ENCODE data around the gene TUNAR. TPM values are rescaled to one million over a fixed set of nuclear protein-coding genes. Genes with fewer than 3 reads are reported as not detected.

The TUNAR gene
- total and polyA plus RNA-seq, 2 of the 4 experiments (the other 2 are of a cell fraction): not detected

- Histone ChIP-seq H2BK15ac (ENCODE audit: low read depth, low read length) (no peak overlapping the region), H3K27me3 (ENCODE audit: control insufficient read depth, insufficient read depth, low read length) (peaks cover 7% of the 10 kb centered on the region), H3K18ac (ENCODE audit: low read depth, low read length) (no peak overlapping the region), H3K9me1 (ENCODE audit: insufficient read depth, low read length) (no peaks in the 10 kb centered on the region), H3K9ac (ENCODE audit: low read depth, low read length) (no peak overlapping the region), H3K4me1 (ENCODE audit: control insufficient read depth, insufficient read depth, low read length) (no peaks in the 10 kb centered on the region), H3K4me3 (ENCODE audit: insufficient read depth, low read depth, low read length) (no peak overlapping the region), H3K56ac (ENCODE audit: extremely low read depth, insufficient read depth, low read length) (no peak overlapping the region), H3K23ac (ENCODE audit: low read depth, low read length) (0 out of 2 replicates have a peak overlapping the region, but pooled peaks have one; percentile 48), H3K27ac (ENCODE audit: insufficient read depth, low read length) (no peak overlapping the region), H4K91ac (ENCODE audit: insufficient read depth, low read depth, low read length) (peak overlapping the region; percentile 60; the same call in 1 of the 2 replicates), H3K4ac (ENCODE audit: low read depth, low read length) (no peak overlapping the region; the same call in 1 of the 2 replicates), H3K36me3 (ENCODE audit: control insufficient read depth, insufficient read depth, low read length) (no peaks in the 10 kb centered on the region), H2AFZ (replicated peaks; ENCODE audit: low read length, poor library complexity) (peak overlapping the region; percentile 71), H4K8ac (ENCODE audit: low read depth in 2 of 2, low read length in 2 of 2) (no peak overlapping the region; a peak in 1 of 4 replicates), H2BK20ac (ENCODE audit: low read depth, low read length) (peak overlapping the region; percentile 69; the same call in 1 of the 2 replicates), H4K20me1 (ENCODE audit: insufficient read depth, low read length) (no peaks in the 10 kb centered on the region), H2AK5ac (ENCODE audit: low read depth, low read length) (no peak overlapping the region), H3K4me2 (ENCODE audit: low read depth, low read length) (no peak overlapping the region), H3K14ac (replicated peaks; ENCODE audit: low read depth, low read length) (no peak overlapping the region), H2AK9ac (replicated peaks; ENCODE audit: low read depth, low read length, poor library complexity) (peak overlapping the region; percentile 71), H3K9me3 (ENCODE audit: control insufficient read depth, insufficient read depth, low read length) (no peaks in the 10 kb centered on the region), H2BK5ac (ENCODE audit: low read depth, low read length, poor library complexity, severe bottlenecking) (no peak overlapping the region), H2BK120ac (ENCODE audit: low read depth, low read length) (peak overlapping the region; percentile 87), H4K5ac (ENCODE audit: low read depth, low read length) (no peak overlapping the region), H3K79me1 (ENCODE audit: low read depth in 1 of 2, low read length in 2 of 2) (no peaks in the 10 kb centered on the region)
- 10% methylated on average over 2 of the region's 3 CpGs; no CpG with 5 or more reads in 1 of the 2 experiments for WGBS, 2 experiments (ENCODE audit: extremely low coverage in 2 of 2, insufficient read length in 1 of 2)
- BruUV-seq (replicated peaks): no TSS peak
- intact Hi-C loops (cut with micrococcal nuclease) (no loop called here), dilution Hi-C loops (cut with HindIII; ENCODE audit: low sequenced_read_pairs, unreplicated experiment) (no loop called here), in situ Hi-C loops (cut with MboI; ENCODE audit: low sequenced_read_pairs) (no loop called here)
- TF ChIP-seq CHD1 (IDR thresholded peaks at IDR 0.05; ENCODE audit: low read depth, low read length) (no peak), RCOR1 (IDR thresholded peaks at IDR 0.05; ENCODE audit: insufficient replicate concordance, low read length) (no peak), RFX5 (IDR thresholded peaks at IDR 0.05; ENCODE audit: low read depth, low read length) (no peak), MAZ (IDR thresholded peaks at IDR 0.05; ENCODE audit: borderline replicate concordance, low read depth, low read length) (no peak), SMC3 (IDR thresholded peaks at IDR 0.05; ENCODE audit: low read depth, low read length) (no peak), CEBPB (IDR thresholded peaks at IDR 0.05; ENCODE audit: low read depth, low read length) (peak; percentile 72), FOS (IDR thresholded peaks at IDR 0.05; ENCODE audit: low read depth, low read length) (no peak), POLR2A (IDR thresholded peaks at IDR 0.05; ENCODE audit: low read depth, low read length) (no peak), RAD21 (IDR thresholded peaks at IDR 0.05; ENCODE audit: low read length) (no peak), MAFK (IDR thresholded peaks at IDR 0.05; ENCODE audit: low read depth, low read length) (no peak), BHLHE40 (IDR thresholded peaks at IDR 0.05; ENCODE audit: low read depth, low read length) (no peak), MXI1 (IDR thresholded peaks at IDR 0.05; ENCODE audit: borderline replicate concordance, low read depth, low read length) (no peak), NFE2L2 (IDR thresholded peaks at IDR 0.05; ENCODE audit: low read depth, low read length) (no peak)
- TF ChIP-seq, protein P1, sequence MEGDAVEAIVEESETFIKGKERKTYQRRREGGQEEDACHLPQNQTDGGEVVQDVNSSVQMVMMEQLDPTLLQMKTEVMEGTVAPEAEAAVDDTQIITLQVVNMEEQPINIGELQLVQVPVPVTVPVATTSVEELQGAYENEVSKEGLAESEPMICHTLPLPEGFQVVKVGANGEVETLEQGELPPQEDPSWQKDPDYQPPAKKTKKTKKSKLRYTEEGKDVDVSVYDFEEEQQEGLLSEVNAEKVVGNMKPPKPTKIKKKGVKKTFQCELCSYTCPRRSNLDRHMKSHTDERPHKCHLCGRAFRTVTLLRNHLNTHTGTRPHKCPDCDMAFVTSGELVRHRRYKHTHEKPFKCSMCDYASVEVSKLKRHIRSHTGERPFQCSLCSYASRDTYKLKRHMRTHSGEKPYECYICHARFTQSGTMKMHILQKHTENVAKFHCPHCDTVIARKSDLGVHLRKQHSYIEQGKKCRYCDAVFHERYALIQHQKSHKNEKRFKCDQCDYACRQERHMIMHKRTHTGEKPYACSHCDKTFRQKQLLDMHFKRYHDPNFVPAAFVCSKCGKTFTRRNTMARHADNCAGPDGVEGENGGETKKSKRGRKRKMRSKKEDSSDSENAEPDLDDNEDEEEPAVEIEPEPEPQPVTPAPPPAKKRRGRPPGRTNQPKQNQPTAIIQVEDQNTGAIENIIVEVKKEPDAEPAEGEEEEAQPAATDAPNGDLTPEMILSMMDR (conservative IDR thresholded peaks at IDR 0.05; ENCODE audit: low read depth, low read length): no peak
- TF ChIP-seq, protein P2, sequence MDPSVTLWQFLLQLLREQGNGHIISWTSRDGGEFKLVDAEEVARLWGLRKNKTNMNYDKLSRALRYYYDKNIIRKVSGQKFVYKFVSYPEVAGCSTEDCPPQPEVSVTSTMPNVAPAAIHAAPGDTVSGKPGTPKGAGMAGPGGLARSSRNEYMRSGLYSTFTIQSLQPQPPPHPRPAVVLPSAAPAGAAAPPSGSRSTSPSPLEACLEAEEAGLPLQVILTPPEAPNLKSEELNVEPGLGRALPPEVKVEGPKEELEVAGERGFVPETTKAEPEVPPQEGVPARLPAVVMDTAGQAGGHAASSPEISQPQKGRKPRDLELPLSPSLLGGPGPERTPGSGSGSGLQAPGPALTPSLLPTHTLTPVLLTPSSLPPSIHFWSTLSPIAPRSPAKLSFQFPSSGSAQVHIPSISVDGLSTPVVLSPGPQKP (IDR thresholded peaks at IDR 0.05; ENCODE audit: borderline replicate concordance, low read depth, low read length): no peak
- TF ChIP-seq, protein P3, sequence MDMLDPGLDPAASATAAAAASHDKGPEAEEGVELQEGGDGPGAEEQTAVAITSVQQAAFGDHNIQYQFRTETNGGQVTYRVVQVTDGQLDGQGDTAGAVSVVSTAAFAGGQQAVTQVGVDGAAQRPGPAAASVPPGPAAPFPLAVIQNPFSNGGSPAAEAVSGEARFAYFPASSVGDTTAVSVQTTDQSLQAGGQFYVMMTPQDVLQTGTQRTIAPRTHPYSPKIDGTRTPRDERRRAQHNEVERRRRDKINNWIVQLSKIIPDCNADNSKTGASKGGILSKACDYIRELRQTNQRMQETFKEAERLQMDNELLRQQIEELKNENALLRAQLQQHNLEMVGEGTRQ (IDR thresholded peaks at IDR 0.05; ENCODE audit: low read depth, low read length): peak; percentile 11; the same call in 1 of the 2 replicates
- CTCF ChIA-PET: no interaction called here
- peak; percentile 75 for DNase-seq
- POLR2A ChIA-PET (ENCODE audit: unreplicated experiment): no interaction called here
- peak; percentile 24; the same call in 1 of the 2 replicates for ATAC-seq (ENCODE audit: low read depth)
Observed at GRCh38 chr14:95891742-95892141, 15.1 kb downstream of the TUNAR start.
